ENCODE measurements around the gene FHL3. TPM values are rescaled to one million over a fixed set of nuclear protein-coding genes. Genes with fewer than 3 reads are reported as not detected.
"Not testable (repeated sequence)": the region's sequence is repeated elsewhere in the genome, so short reads cannot be mapped to it uniquely, and the experiment has no call there.

FHL3 gene
- total and polyA plus RNA-seq, 2 donors (not counting 3 experiments of a cell fraction or from before 2014, with no cell fraction given), result 26.1 to 58.7 TPM

DNA sequence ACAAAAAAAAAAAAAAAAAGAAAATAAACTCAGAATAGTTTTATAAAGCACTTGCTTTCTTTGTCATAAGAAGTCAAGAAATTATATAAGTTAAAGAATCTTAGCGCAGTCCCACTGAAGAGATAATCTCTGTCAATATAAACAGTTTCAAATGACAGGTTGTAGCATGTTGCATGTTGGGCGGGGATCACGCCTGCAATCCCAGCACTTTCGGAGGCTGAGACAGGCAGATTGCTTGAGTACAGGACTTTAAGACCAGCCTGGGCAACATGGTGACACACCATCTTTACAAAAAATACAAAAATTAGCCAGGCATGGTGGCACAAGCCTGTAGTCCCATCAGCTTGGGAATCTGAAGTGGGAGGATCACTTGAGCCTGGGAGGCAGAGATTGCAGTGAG is 40.0 kb downstream of the FHL3 start:
- H3K27ac ChIP-seq (ENCODE audit: insufficient read depth, low read depth, low read length), result no peak overlapping the region
- no peaks in the 10 kb centered on the region for H3K9me3 ChIP-seq (replicated peaks; ENCODE audit: control insufficient read depth, insufficient read depth, low read length)
- DNase-seq (ENCODE audit: low read depth, low spot score) (no peak), FAIRE-seq (no peak)
- no peaks in the 10 kb centered on the region for H3K27me3 ChIP-seq (ENCODE audit: control insufficient read depth in 2 of 2, insufficient read depth in 2 of 2, low read length in 2 of 2)
- no peak overlapping the region for H3K4me3 ChIP-seq (replicated peaks in 1 of 3; ENCODE audit: insufficient read depth in 1 of 3, low read depth in 1 of 3, low read length in 3 of 3)
- ChIA-PET CTCF (no interaction called here), POLR2A (no interaction called here)
- H3K4me2 ChIP-seq (ENCODE audit: insufficient read depth, low read length), result no peak overlapping the region
- H3K9me1 ChIP-seq (replicated peaks; ENCODE audit: control insufficient read depth, extremely low read depth, insufficient read depth, low read length), result no peaks in the 10 kb centered on the region
- H3K9ac ChIP-seq (replicated peaks; ENCODE audit: extremely low read depth, insufficient read depth, low read length), result no peak overlapping the region
- TF ChIP-seq FOS (IDR thresholded peaks at IDR 0.05; ENCODE audit: borderline replicate concordance, insufficient read depth, low read length) (no peak), POLR2AphosphoS5 (IDR thresholded peaks at IDR 0.05; ENCODE audit: insufficient read depth, low read depth, low read length) (no peak), JUN (IDR thresholded peaks at IDR 0.05; ENCODE audit: borderline replicate concordance, insufficient read depth, insufficient read length, low read depth) (no peak), EZH2 (IDR thresholded peaks at IDR 0.05; ENCODE audit: borderline replicate concordance, low read depth, low read length, severe bottlenecking) (no peak), GATA2 (IDR thresholded peaks at IDR 0.05; ENCODE audit: insufficient read depth, insufficient read length, low read depth, low read length) (no peak), MYC (IDR thresholded peaks at IDR 0.05; ENCODE audit: low read depth, low read length) (no peak), POLR2A (IDR thresholded peaks at IDR 0.05; ENCODE audit: low read depth, low read length) (no peak)
- TF ChIP-seq, protein P1, sequence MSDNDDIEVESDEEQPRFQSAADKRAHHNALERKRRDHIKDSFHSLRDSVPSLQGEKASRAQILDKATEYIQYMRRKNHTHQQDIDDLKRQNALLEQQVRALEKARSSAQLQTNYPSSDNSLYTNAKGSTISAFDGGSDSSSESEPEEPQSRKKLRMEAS (IDR thresholded peaks at IDR 0.05; ENCODE audit: insufficient read depth, insufficient read length), result no peak
- TF ChIP-seq, protein P2, sequence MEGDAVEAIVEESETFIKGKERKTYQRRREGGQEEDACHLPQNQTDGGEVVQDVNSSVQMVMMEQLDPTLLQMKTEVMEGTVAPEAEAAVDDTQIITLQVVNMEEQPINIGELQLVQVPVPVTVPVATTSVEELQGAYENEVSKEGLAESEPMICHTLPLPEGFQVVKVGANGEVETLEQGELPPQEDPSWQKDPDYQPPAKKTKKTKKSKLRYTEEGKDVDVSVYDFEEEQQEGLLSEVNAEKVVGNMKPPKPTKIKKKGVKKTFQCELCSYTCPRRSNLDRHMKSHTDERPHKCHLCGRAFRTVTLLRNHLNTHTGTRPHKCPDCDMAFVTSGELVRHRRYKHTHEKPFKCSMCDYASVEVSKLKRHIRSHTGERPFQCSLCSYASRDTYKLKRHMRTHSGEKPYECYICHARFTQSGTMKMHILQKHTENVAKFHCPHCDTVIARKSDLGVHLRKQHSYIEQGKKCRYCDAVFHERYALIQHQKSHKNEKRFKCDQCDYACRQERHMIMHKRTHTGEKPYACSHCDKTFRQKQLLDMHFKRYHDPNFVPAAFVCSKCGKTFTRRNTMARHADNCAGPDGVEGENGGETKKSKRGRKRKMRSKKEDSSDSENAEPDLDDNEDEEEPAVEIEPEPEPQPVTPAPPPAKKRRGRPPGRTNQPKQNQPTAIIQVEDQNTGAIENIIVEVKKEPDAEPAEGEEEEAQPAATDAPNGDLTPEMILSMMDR (IDR thresholded peaks at IDR 0.05; ENCODE audit: extremely low read depth in 1 of 2, insufficient read depth in 1 of 2, low read depth in 1 of 2, low read length in 2 of 2), result no peak
- no TSS peak for BruUV-seq (replicated peaks)
- H2AFZ ChIP-seq (ENCODE audit: low read depth, low read length), result no peak overlapping the region
- no peaks in the 10 kb centered on the region for H3K79me2 ChIP-seq (ENCODE audit: control insufficient read depth, insufficient read depth, low read length)
- H3K4me1 ChIP-seq (ENCODE audit: control insufficient read depth, extremely low read depth, insufficient read depth, low read length), result no peaks in the 10 kb centered on the region
- no peaks in the 10 kb centered on the region for H4K20me1 ChIP-seq (replicated peaks; ENCODE audit: control insufficient read depth, extremely low read depth, insufficient read depth, low read length)
- H3K36me3 ChIP-seq (ENCODE audit: control insufficient read depth in 2 of 2, extremely low read depth in 1 of 2, insufficient read depth in 2 of 2, low read length in 2 of 2), result peaks cover 17 to 21% of the 10 kb centered on the region in 2 experiments
- intact Hi-C loops (cut with micrococcal nuclease) (no loop called here), dilution Hi-C loops (cut with MboI; ENCODE audit: extremely low pct_ligation_motif_present, low sequenced_read_pairs) (no loop called here)

DNA sequence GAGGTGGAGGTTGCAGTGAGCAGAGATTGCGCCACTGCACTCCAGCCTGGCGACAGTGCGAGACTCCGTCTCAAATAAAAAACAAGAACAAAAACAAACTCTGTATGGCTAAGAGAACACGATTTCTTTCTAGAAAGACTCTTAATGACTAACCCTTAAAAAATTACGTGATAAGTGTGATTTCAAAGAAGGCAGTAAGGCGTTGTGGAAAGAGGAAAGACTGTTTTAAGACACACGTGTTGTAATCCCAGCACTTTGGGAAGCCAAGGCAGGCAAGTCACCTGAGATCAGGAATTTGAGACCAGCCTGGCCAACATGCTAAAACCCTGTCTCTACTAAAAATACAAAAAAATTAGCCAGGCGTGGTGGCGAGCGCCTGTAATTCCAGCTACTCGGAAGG is 41.2 kb downstream of the FHL3 start:
- DNase-seq (ENCODE audit: low read depth, low spot score); intact Hi-C loops (cut with micrococcal nuclease); FAIRE-seq; H3K4me3 ChIP-seq (replicated peaks in 1 of 3; ENCODE audit: insufficient read depth in 1 of 3, low read depth in 1 of 3, low read length in 3 of 3); H3K4me2 ChIP-seq (ENCODE audit: insufficient read depth, low read length); H3K79me2 ChIP-seq (ENCODE audit: control insufficient read depth, insufficient read depth, low read length); POLR2A ChIA-PET; H3K9me1 ChIP-seq (replicated peaks; ENCODE audit: control insufficient read depth, extremely low read depth, insufficient read depth, low read length); H3K9ac ChIP-seq (replicated peaks; ENCODE audit: extremely low read depth, insufficient read depth, low read length); H3K9me3 ChIP-seq (replicated peaks; ENCODE audit: control insufficient read depth, insufficient read depth, low read length); dilution Hi-C loops (cut with MboI; ENCODE audit: extremely low pct_ligation_motif_present, low sequenced_read_pairs); H3K27ac ChIP-seq (ENCODE audit: insufficient read depth, low read depth, low read length); BruUV-seq (replicated peaks); H4K20me1 ChIP-seq (replicated peaks; ENCODE audit: control insufficient read depth, extremely low read depth, insufficient read depth, low read length); H3K4me1 ChIP-seq (ENCODE audit: control insufficient read depth, extremely low read depth, insufficient read depth, low read length); H3K27me3 ChIP-seq (ENCODE audit: control insufficient read depth in 2 of 2, insufficient read depth in 2 of 2, low read length in 2 of 2); H2AFZ ChIP-seq (ENCODE audit: low read depth, low read length); CTCF ChIA-PET: not testable (repeated sequence)
- H3K36me3 ChIP-seq (ENCODE audit: control insufficient read depth in 2 of 2, extremely low read depth in 1 of 2, insufficient read depth in 2 of 2, low read length in 2 of 2), result peaks cover 12 to 20% of the 10 kb centered on the region in 2 experiments
